Measurements from ENCODE around the gene TECR.
"Not testable (repeated sequence)": the region's sequence is repeated elsewhere in the genome, so short reads cannot be mapped to it uniquely, and the experiment has no call there.

The TECR gene

DNA sequence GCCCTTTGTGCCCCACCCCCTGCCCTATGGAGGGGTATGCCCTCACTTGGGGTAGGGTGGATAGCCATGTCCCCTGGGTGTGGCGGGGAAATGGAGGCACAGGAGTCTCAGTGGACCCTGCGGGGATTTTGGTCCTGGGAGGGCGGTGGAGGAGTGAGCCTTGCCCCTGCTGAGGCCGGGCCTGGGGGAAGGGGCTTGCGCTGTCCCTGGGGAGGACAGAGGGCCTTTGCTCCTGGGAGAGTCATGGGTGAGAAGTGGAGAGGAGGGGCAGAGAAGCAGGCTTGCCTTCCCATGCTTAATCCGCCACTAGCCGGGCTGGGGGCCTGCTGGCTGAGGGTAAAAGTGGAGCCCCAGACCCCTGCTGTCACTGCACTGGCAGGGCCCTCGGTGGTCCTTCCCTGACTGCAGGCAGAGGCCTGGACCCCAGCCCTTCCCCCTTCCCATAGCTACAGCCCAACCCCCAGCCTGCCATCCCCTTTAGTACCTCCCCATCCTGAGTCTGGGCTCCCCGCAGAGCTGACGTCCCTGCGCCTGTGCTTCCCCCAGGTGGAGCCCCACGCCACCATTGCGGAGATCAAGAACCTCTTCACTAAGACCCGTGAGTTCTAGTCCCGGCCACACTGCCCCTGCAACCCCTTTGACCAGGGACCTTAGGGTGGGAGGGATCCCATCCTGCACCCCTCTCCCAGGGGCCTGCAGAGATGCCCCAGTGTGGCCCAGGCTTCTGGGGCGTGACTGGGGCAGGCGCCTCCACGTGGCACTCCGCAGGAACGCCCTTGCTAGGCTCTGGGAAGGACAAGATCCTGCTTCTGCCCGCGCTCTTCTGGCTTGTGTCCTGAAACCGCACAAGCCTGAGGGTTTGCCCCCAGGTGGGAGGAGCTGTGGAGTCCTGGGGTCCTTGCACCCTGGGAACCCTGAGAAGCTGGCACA lies 33.5 kb downstream of the TECR start:
- no peak for DNase-seq

DNA sequence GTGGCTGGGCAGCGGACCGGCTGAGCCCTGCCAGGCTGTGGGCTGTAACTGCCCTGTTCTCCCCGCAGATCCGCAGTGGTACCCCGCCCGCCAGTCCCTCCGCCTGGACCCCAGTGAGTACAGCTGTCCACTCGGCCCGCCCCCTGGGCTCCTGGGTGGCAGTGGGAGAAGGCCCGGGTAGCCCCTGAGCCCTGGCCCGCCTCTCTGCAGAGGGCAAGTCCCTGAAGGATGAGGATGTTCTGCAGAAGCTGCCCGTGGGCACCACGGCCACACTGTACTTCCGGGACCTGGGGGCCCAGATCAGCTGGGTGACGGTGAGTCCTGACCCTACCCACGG lies 34.2 kb downstream of the TECR start:
- no peak for DNase-seq

DNA sequence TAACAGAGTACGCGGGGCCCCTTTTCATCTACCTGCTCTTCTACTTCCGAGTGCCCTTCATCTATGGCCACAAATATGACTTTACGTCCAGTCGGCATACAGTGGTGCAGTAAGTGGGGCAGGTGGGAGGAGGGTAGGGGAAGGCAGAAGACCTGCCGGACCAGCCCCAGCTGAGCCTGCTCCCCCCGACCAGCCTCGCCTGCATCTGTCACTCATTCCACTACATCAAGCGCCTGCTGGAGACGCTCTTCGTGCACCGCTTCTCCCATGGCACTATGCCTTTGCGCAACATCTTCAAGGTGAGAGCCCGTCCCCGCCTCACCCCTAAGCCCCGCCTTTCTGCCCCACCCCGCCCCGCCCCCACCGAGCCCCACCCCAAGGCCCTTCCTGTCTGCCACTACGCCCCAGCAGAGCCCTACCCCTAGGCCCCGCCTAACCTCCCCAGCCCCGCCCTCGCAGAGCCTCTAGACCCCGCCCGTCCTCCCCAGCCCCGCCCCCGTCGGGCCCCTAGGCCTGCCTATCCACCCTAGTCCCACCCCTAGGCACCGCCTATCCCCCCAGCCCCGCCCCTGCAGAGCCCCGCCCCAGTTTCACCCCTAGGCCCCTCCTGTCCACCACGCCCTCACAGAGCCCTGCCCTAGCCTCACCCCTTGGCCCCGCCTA lies 34.7 kb downstream of the TECR start:
- peak; percentile 77 for DNase-seq

DNA sequence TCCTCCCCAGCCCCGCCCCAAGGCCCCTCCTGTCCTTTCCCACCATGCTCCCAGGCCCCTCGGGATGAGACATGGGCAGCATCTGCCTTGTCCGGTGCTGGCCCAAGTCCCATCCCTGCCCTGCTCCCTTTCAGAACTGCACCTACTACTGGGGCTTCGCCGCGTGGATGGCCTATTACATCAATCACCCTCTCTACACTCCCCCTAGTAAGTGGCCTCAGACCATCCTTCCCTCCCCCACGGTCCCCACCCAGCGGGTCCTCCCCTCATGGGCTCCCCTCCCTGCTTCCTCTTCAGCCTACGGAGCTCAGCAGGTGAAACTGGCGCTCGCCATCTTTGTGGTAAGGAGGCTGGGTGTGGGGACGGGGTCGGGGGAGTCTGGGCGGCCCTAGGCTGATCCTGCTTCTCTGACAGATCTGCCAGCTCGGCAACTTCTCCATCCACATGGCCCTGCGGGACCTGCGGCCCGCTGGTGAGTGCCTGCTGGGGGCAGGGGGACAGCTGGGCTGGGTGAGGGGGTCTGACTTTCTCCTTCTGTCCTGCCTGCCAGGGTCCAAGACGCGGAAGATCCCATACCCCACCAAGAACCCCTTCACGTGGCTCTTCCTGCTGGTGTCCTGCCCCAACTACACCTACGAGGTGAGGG lies 35.4 kb downstream of the TECR start:
- DNase-seq = not testable (repeated sequence)

DNA sequence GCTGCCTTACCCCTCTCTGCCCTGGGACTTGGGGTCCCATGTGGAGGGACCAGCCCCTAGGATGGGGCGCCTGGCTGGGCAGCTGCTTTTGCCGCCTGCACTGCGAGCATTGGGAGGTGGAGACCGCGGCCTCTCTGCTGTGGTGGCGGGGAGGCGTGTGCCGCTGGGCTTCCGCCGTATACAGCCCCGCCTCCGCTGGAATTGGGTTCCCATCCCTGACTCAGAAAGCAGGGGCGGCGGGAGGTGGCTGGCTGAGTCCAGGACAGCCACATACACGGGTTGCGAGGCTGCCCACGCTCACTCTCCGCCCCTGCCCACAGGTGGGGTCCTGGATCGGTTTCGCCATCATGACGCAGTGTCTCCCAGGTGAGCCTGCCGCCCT lies 35.9 kb downstream of the TECR start:
- no peak for DNase-seq

DNA sequence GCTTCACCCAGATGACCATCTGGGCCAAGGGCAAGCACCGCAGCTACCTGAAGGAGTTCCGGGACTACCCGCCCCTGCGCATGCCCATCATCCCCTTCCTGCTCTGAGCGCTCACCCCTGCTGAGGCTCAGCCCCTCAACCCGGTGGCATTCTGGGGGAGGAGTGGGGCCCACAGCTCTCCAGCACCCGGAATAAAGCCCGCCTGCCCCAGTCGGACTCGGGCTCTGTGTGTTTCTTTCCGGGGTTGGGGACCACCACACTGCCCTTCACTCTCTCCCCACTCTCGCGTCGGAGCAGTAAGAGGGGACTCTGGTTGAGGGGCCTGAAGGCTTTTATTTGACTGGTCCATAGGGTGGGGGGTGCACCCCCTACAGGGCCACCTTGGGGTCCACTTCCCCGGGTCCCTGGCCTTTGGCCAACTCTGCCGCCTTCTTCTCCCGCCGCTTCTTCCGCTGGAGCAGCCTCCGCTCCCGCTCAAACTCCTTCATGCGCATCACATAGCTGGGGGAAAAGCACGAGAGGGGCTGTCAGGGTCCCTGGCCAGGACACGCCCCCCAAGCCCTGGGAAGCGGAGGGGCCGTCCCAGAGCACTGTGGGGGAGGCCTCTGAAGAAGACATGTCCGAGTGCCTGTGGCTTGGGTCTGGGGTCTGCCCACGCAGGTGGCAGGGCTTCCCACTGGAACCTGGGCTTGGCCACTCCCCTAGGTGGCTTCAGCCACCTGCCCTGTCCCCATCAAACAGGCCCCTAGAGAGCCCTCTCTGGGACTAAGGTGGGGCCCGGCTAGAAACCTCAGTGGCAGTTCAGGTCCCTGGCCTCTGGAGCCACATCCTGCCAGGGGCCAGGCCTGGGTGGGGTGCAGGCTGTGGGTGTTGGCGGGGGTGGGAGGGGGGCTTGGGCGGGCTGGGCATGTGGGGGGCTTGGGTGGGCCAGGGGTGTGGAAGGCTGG lies 36.6 kb downstream of the TECR start:
- no peak for DNase-seq

DNA sequence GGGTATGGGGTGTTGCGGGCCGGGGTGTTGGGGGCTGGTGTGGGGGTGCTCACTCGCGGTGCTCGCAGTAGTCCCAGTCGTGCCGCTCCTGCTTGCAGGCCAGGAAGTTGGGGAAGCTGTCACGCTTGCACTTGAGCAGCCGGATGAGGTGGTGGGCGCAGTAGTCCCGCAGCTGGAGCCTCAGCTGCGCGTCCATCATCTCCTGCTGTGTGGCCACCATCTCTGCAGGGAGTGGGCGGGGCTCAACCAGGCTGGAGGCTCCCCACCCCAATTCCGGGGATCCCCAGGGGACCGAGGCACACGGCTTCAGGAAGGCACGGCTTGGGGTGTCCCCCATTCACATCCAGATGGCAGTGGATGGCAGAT lies 37.3 kb downstream of the TECR start:
- no peak for DNase-seq

DNA sequence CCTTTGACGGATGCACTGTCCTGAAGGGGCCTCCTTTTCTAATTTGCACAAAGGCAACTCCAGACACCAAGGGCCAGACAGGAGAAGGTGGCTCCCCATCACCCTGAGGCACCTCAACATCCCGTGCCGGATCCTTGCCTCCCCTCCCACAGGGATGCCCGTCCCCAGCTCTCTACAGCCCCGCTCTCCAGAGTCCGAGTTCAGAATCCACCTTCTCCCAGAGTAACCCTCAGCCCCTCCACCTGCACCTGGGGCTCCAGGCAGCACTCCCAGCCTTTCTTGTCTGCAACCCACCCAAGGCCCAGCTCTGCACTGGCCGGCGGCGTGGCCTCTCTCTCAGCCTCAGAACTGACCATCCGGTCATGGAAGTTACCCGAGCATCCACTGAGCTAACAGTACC lies 37.7 kb downstream of the TECR start:
- no peak for DNase-seq

DNA sequence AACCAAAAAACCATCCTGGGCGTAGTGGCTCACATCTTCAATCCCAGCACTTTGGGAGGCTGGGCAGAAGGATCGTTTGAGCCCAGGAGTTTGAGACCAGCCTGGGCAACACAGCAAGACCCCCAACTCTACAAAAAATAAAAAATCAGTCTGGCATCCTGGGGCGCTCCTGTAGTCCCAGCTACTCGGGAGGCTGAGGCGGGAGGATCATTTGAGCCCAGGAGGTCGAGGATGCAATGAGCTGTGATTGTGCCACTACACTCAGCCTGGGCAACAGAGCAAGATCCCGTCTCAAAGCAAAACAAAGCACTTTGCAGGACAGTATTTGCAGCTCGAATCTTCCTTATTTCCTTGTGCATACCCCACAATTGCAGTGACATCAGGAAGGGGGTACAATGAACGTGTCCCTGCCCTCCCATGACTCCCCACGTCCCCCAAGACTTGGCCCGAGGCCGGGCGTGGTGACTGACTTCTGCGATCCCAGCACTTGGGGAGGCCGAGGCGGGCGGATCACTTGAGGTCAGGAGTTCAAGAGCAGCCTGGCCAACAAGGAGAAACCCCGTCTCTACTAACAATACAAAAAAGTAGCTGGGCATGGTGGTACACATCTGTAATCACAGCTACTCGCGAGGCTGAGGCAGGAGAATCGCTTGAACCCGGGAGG lies 41.6 kb downstream of the TECR start:
- no peak for DNase-seq

DNA sequence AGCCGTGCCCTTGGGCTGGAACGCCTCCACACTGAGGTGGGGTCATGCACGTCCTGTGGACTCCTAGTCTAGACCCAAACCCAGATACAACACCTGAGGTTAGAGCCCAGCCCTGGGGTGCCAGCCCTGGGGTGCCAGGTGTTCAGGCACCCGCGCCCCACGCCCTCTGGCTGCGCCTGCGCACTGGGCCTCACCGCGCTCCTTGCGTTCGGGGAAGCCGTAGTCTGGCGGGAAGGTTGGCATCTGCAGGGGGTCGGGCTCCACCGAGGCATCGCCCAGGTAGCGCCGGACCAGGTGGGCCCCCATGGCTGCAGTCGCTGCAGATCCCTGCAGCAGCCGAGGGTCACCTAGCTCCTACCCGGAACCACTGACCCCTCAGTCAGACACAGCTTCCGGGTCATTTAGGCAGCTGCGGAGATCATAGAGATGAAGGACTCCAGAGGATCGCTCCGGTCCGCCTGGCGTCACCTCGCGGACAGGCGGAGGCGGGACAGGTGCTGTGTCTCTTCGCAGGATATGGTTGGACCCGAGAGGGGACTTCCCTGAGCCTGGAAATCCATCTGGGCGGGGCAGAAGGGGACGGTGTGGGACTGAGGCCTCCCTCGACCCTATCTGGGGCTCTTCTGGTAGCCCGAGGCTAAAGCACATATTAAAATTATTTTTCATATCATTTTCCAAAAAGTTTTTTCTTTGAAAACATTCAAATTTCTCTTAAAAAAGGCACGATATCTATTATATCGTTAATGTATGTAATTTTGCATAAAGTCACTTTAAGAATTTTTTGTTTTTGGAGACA lies 42.5 kb downstream of the TECR start, which contains the start of gene NDUFB7:
TSS of gene NDUFB7 (minus strand) at position 372 of the 796 bp plus-strand sequence. CDS start at position 306, 66 bp downstream.
- DNase-seq = peak; percentile 96

DNA sequence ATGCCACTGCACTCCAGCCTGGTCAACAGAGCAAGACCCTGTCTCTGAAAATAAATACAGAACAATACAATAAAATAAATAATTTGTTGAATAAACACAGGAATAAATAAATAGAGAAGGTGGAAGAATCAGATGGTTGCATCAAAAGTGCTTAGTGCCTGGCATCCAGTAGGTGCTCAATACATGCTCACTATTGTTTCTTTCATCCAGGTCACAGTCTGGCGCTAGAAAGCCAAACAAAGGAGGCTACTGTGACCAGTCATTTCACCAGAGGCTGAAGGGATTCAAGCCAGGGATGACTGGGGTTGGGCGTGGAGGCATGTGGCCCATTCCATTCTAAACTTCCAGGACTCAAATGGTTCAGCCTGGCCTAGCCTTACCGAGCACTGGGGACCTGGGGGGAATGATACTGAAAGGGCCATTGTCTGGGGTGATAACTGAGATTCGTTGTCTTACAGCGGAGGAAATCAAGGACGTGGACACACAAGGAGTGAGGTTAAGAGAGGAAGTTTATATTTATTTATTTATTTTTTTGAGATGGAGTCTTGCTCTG lies 46.1 kb downstream of the TECR start:
- DNase-seq = no peak

DNA sequence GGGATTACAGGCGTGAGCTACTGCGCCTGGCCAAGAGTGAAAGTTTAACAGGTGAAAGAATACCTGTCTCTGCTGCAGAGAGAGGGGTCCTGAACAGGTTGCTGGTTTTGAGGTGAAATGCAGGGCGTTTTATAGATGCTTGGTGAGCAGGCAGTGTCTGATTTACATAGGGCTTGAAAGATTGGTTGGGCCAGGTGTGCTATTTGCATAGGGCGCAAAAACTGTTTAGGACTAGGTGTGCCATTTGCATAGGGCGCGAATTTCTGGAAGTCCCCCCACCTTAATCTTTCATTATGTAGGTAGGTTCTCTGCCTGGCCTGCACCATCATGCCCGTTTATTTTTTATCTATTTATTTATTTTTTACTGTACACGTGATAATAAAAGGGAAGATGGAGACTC lies 47.0 kb downstream of the TECR start:
- no peak for DNase-seq

DNA sequence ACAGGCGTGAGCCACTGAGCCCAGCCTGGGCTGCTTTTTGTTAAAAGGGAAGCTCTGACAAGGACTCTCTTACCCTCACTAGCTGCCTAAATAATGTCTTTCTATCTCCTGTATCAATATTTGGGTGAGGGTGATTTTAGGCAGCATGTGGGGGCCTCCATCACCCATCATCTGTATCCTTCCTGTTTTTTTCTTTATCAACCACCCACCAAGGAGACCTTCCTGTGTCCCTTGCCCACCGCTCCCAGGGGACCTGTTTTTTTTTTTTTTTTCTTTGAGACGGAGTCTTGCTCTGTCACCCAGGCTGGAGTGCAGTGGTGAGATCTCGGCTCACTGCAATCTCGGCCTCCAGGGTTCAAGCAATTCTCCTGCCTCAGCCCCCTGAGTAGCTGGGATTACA lies 47.9 kb downstream of the TECR start:
- no peak for DNase-seq

DNA sequence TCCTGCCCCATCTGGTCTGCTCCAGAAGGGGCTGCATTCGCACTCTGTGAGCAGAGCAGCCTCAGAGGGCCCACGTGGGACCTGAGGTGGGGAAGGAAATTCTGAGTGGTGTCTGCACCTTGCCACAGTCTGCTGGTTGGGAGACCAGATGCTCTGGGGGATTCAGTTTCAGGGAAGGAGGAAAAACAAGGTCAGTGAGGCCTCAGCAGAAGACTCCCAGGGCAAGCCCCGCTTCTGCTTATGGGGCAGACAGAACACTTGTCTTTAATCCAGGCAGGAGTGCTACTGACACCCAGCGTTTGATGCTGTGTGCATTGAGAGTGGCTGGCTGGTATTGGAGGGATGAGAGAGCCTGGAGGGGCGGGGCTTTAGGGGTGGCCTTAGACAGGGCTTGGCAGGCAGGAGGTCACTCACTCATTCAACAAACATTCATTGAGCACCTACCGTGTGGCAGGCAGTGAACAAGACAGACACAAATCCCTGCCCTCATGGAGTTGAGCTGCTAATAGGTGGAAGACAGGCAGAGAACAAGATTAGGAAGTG lies 48.6 kb downstream of the TECR start:
- no peak for DNase-seq

DNA sequence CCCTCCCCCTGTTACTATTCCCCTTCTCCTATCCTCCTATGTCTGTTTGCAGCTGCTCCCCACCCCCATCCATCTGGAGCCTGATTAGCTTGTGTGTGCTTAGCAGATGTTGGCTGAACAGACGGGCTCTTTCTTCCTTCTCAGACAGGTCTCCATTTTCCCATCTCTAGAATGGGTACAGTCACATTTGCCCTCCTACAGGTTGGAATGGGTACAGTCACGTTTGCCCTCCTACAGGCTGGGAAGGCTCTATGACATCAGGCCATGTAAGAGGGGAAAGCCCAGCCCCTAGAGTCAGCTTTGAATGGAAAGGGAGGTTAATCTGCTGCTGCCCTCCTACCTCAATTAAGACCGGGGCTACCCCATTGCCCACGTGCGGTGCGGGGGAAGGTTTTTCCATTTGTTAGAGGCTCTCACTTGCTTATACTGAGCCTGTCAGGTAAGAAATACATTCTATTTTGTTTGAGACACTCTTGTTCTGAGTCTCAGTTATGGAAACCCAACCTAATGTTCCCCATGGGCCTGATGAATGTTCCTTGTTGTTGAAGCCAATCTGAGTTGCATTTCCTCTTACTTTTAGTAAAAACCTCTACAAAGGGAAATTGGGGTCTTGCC lies 51.3 kb downstream of the TECR start:
- DNase-seq = peak; percentile 41

DNA sequence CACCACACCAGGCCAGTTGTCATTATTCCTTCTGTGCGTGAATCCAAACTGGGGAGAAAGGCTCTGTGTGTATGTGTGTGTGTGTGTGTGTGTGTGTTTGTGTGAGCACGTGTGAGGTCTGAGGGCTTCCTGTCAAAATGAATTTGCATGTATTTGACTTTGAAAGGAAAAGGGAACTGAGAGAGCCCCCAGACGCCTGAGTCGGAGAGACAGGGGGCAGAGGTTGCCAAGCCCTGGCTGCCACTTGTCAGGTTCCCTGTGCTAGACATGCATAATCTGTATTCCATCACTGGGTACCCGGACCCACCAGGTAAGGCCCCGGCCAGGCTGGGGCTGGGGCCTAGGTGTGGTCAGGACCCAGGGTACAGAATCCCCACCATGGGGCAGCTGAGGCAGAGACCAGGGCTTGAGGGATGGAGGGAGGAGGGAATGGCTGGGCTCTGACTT lies 53.5 kb downstream of the TECR start, which contains the start of gene CLEC17A:
TSS of gene CLEC17A (plus strand) at position 191 of the 447 bp plus-strand sequence. CDS start at position 268, 77 bp downstream.
- no peak for DNase-seq

DNA sequence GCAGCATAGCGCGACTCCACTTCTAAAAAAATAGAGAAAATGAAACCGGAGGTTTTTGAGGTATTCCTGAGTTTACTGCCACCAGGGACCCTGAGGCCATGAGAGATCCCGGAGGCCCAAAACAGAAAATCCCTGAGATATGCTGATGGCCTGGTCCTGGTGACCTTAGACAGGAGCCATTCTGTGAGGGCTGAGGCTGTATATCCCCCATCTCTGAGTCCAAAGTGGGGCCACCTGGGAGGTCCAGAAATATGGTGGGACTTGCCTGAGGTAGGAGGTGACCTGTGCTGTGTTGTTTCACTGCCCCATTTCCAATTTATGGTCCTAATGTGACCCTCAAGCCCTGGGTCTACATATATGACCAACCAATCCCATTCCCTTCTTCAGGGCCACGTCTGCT lies 55.0 kb downstream of the TECR start:
- DNase-seq = not testable (repeated sequence)

DNA sequence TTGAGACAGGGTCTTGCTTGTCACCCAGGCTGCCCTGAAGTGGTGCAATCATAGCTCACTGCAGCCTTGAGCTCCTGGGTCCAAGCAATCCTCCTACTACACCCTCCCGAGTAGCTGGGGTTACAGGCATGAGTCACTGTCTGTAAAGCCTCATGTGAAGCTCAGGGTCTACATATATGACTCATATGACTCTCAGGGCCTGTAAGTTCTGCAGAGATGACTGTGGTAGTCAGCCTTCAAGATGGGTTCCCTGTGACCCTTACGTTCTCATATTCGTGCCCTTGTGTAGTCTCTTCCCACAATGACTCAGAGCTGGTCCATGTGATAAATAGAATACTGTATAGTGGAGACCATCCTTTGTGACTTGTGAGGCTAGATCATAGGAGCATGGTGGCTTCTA lies 55.8 kb downstream of the TECR start:
- DNase-seq = peak; percentile 90

DNA sequence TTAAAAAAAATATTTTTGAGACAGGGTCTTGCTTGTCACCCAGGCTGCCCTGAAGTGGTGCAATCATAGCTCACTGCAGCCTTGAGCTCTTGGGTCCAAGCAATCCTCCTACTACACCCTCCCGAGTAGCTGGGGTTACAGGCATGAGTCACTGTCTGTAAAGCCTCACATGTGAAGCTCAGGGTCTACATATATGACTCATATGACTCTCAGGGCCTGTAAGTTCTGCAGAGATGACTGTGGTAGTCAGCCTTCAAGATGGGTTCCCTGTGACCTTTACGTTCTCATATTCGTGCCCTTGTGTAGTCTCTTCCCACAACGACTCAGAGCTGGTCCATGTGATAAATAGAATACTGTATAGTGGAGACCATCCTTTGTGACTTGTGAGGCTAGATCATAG lies 60.0 kb downstream of the TECR start:
- peak; percentile 63 for DNase-seq

DNA sequence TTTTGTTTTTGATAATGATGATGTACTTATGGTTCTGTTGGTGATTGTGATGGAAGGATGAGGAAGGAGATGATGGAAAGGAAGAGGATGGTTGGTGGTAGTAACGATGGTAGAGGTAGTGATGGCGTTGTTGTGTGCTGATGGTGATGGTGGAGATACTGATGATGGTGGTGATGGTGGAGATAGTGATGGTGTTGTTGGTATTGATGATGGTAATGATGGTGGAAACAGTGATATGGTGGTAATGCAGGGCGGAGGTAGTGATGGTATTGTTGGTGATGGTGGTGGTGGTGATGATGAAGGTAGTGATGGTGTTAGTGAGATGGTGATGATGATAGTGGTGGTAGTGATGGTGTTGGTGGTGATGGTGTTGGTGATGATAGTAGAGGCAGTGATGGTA lies 66.2 kb downstream of the TECR start:
- DNase-seq = no peak
